Measurements from ENCODE around the gene CA7. TPM values are rescaled to one million over a fixed set of nuclear protein-coding genes. Genes with fewer than 3 reads are reported as not detected.

The CA7 gene
- total RNA-seq, 4 donors from 2014 or later, result 0.19 TPM; not detected in 3

GRCh38 chr16:66881964-66882508 lies 37.8 kb downstream of the CA7 start:
- Histone ChIP-seq H3K36me3 (peaks cover 0 to 15% of the 10 kb centered on the region in 2 donors), H3K9me3 (no peaks in the 10 kb centered on the region), H3K27ac (peak overlapping the region in 2 of 4 donors; percentile 79 to 82), H3K4me3 (no peak overlapping the region), H3K27me3 (no peaks in the 10 kb centered on the region), H3K4me1 (peaks cover 9% of the 10 kb centered on the region in 2 donors)
- in situ Hi-C loops (cut with MboI; ENCODE audit: low sequenced_read_pairs in 4 of 4), result no loop called here
- intact Hi-C loops (cut with DNase I; ENCODE audit: low total_unique reads), result no loop called here
- DNase-seq (no peak), ATAC-seq (no peak)
- no peak for TF ChIP-seq CTCF (IDR thresholded peaks at IDR 0.05 in 4 of 5, conservative IDR thresholded peaks at IDR 0.05 in 1 of 5)
- TF ChIP-seq POLR2A (IDR thresholded peaks at IDR 0.05), result no peak

- H3K4me1 ChIP-seq, result peaks cover 9% of the 10 kb centered on the region in 2 donors
- TF ChIP-seq CTCF (IDR thresholded peaks at IDR 0.05 in 4 of 5, conservative IDR thresholded peaks at IDR 0.05 in 1 of 5) (no peak), POLR2A (IDR thresholded peaks at IDR 0.05) (no peak)
- H3K27ac ChIP-seq, result peak overlapping the region in 1 of 4 donors; percentile 7
- DNase-seq (no peak), ATAC-seq (no peak)
- H3K27me3 ChIP-seq, result no peaks in the 10 kb centered on the region
- H3K9me3 ChIP-seq, result no peaks in the 10 kb centered on the region
- intact Hi-C loops (cut with DNase I; ENCODE audit: low total_unique reads), result no loop called here
- H3K36me3 ChIP-seq, result peaks cover 0 to 15% of the 10 kb centered on the region in 2 donors
- in situ Hi-C loops (cut with MboI; ENCODE audit: low sequenced_read_pairs in 4 of 4), result no loop called here
- no peak overlapping the region for H3K4me3 ChIP-seq
These were observed 38.5 kb downstream of the CA7 start for GRCh38 chr16:66882702-66883101.

GRCh38 chr16:66885491-66885890 lies 41.3 kb downstream of the CA7 start:
- no peak for TF ChIP-seq POLR2A (IDR thresholded peaks at IDR 0.05)
- TF ChIP-seq CTCF (IDR thresholded peaks at IDR 0.05 in 4 of 5, conservative IDR thresholded peaks at IDR 0.05 in 1 of 5), result no peak
- intact Hi-C loops (cut with DNase I; ENCODE audit: low total_unique reads), result no loop called here
- Histone ChIP-seq H3K27me3 (no peaks in the 10 kb centered on the region), H3K9me3 (no peaks in the 10 kb centered on the region), H3K4me1 (peaks cover 6 to 9% of the 10 kb centered on the region in 2 donors), H3K27ac (no peak overlapping the region), H3K4me3 (no peak overlapping the region), H3K36me3 (peaks cover 0 to 15% of the 10 kb centered on the region in 2 donors)
- DNase-seq (no peak), ATAC-seq (no peak)
- in situ Hi-C loops (cut with MboI; ENCODE audit: low sequenced_read_pairs in 4 of 4), result no loop called here

- Histone ChIP-seq H3K36me3 (peaks cover 0 to 15% of the 10 kb centered on the region in 2 donors), H3K27me3 (no peaks in the 10 kb centered on the region), H3K9me3 (no peaks in the 10 kb centered on the region), H3K4me3 (no peak overlapping the region), H3K27ac (no peak overlapping the region), H3K4me1 (peaks cover 0 to 4% of the 10 kb centered on the region in 2 donors)
- TF ChIP-seq POLR2A (IDR thresholded peaks at IDR 0.05), result no peak
- TF ChIP-seq CTCF (IDR thresholded peaks at IDR 0.05 in 4 of 5, conservative IDR thresholded peaks at IDR 0.05 in 1 of 5), result no peak
- no peak for DNase-seq
- in situ Hi-C loops (cut with MboI; ENCODE audit: low sequenced_read_pairs in 4 of 4) (no loop called here), intact Hi-C loops (cut with DNase I; ENCODE audit: low total_unique reads) (no loop called here)
- no peak for ATAC-seq
These were observed 42.1 kb downstream of the CA7 start for GRCh38 chr16:66886321-66886720.

- no peak for ATAC-seq
- H3K27me3 ChIP-seq, result no peaks in the 10 kb centered on the region
- H3K4me1 ChIP-seq, result no peaks in the 10 kb centered on the region
- intact Hi-C loops (cut with DNase I; ENCODE audit: low total_unique reads), result no loop called here
- H3K9me3 ChIP-seq, result no peaks in the 10 kb centered on the region
- DNase-seq, result no peak
- peaks cover 0 to 15% of the 10 kb centered on the region in 2 donors for H3K36me3 ChIP-seq
- no peak for TF ChIP-seq POLR2A (IDR thresholded peaks at IDR 0.05)
- no peak for TF ChIP-seq CTCF (IDR thresholded peaks at IDR 0.05 in 4 of 5, conservative IDR thresholded peaks at IDR 0.05 in 1 of 5)
- H3K4me3 ChIP-seq, result no peak overlapping the region
- no peak overlapping the region for H3K27ac ChIP-seq
- in situ Hi-C loops (cut with MboI; ENCODE audit: low sequenced_read_pairs in 4 of 4), result no loop called here
These were observed 42.7 kb downstream of the CA7 start for GRCh38 chr16:66886914-66887313.

Measured in gastrocnemius medialis (tissue), 4 donors.